Measurements from ENCODE around the gene AQP2. TPM values are rescaled to one million over a fixed set of nuclear protein-coding genes. Genes with fewer than 3 reads are reported as not detected.

The AQP2 gene
- total RNA-seq, 1 donor: not detected

- no peak for TF ChIP-seq CTCF (IDR thresholded peaks at IDR 0.05; ENCODE audit: insufficient read depth, low read length)
- DNase-seq (ENCODE audit: low read depth): no peak
- H3K4me3 ChIP-seq (ENCODE audit: low read depth, low read length): no peak overlapping the region
Observed at GRCh38 chr12:49969027-49969426, 18.5 kb downstream of the AQP2 start.

GRCh38 chr12:49969651-49970429 is 19.3 kb downstream of the AQP2 start:
- TF ChIP-seq CTCF (IDR thresholded peaks at IDR 0.05; ENCODE audit: insufficient read depth, low read length): no peak
- no peak for DNase-seq (ENCODE audit: low read depth)
- H3K4me3 ChIP-seq (ENCODE audit: low read depth, low read length): no peak overlapping the region

- no peak for TF ChIP-seq CTCF (IDR thresholded peaks at IDR 0.05; ENCODE audit: insufficient read depth, low read length)
- H3K4me3 ChIP-seq (ENCODE audit: low read depth, low read length): no peak overlapping the region
- no peak for DNase-seq (ENCODE audit: low read depth)
Observed at GRCh38 chr12:49970658-49971057, 20.1 kb downstream of the AQP2 start.

GRCh38 chr12:49971141-49971540 is 20.6 kb downstream of the AQP2 start:
- DNase-seq (ENCODE audit: low read depth): no peak
- TF ChIP-seq CTCF (IDR thresholded peaks at IDR 0.05; ENCODE audit: insufficient read depth, low read length): no peak
- H3K4me3 ChIP-seq (ENCODE audit: low read depth, low read length): no peak overlapping the region

- no peak overlapping the region for H3K4me3 ChIP-seq (ENCODE audit: low read depth, low read length)
- TF ChIP-seq CTCF (IDR thresholded peaks at IDR 0.05; ENCODE audit: insufficient read depth, low read length): no peak
- no peak for DNase-seq (ENCODE audit: low read depth)
Observed at GRCh38 chr12:49972129-49972528, 21.6 kb downstream of the AQP2 start.

- no peak within 1 kb of the TSS for H3K4me3 ChIP-seq (ENCODE audit: low read depth, low read length)
- TF ChIP-seq CTCF (IDR thresholded peaks at IDR 0.05; ENCODE audit: insufficient read depth, low read length): no peak
- no peak for DNase-seq (ENCODE audit: low read depth)
Observed at GRCh38 chr12:49972641-49973360, 22.3 kb downstream of the AQP2 start, which contains the start of gene AQP6. TSS of gene AQP6 (plus strand) at chr12:49972947. CDS start at chr12:49973174, 227 bp downstream.

Data from fibroblast of the aortic adventitia (primary cell).